Medulla oblongata (tissue), 1 donor: ENCODE results near the gene DUS3L.
"Not testable (repeated sequence)": the region's sequence is repeated elsewhere in the genome, so short reads cannot be mapped to it uniquely, and the experiment has no call there.

Source experiments
- DNase-seq: peaks from one replicate; pipeline ENCODE4 v3.0.0-alpha.2; 2015; ENCODE audit errors: extremely low spot score

The DUS3L gene

DNA sequence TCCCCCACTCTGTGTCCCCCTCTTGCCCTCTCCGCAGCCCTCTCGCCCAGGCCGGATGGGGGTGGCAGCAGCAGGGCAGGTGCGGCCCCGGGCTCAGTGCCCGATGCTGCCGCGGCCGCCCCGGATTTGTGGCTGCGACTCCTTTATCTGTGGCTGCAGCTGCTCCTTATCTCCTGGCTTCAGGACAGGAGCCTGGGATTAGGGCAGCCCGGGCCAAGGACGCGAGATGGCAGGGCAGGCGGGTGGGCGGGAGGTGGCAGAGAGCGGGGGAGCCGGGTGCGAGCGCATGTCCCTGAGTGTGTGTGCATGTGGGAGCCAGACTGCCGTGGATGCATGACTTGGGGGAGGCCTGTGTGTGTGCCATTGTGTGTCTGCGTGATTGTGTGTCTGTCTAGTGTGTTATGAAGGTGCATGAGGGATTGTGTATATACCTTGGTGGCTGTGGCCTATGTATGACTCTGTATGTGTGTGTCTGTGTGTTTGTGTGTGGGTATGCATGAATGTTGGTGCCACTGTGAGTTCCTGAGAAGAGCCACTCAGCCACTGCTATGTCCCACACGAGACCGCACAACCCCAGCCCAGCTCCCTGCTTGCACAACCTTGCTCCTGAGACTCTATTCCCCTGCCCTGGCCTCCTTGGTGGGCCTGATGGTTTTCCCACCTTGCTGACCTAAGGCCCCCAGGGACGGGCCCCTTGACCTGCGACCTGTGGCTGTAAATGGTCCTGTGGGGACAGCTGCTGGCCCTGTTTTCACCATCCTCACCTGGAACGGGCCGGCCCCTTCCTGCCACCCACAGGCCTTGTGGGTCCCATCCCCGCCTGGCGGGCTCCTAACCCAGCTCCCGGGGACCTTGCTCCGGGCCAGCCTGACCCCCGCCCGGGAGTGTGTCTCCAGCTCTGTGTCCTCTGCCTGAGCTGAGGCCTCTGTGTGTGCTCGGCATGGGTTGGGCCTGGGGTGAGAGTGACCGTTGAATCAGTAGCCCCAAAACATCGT lies 8.6 kb upstream of the DUS3L start:
- no peak for DNase-seq

DNA sequence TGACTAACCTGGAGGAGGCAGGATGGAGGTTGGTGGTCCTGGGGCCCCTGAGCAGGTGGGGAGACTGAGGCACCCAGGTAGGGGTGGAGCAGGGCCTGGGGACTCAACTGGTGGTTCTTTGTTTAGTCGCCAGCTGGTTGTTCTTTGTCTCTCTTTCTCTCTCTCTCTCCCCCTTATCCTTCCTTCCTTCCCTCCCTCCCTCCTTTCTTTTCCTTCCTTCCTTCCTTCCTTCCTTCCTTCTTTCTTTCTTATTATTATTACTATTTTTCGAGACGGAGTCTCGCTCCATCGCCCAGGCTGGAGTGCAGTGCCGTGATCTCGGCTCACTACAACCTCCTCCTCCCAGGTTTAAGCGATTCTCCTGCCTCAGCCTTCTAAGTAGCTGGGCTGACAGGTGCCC lies 7.3 kb upstream of the DUS3L start:
- no peak for DNase-seq

DNA sequence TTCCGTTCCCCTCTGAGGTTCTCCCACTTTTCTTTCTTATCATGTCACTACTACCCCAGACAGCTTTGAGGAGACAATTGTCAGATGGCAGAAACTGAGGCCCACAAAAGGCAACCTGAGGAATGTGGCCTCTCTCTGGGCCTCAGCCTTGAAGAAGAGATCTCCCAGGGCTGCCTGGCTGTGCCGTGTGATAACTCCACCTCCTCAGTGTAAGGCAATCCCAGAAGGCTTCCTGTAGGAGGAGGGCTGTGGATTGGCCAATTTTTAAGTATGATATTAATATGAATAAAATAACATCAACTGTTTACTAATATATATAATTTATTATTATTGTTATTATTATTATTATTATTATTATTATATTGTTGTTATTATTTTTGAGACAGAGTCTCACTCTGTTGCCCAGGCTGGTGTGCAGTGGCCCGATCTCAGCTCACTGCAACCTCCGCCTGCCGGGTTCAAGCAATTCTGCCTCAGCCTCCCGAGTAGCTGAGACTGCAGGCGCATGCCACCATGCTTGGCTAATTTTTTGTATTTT lies 4.5 kb upstream of the DUS3L start:
- DNase-seq, result no peak

DNA sequence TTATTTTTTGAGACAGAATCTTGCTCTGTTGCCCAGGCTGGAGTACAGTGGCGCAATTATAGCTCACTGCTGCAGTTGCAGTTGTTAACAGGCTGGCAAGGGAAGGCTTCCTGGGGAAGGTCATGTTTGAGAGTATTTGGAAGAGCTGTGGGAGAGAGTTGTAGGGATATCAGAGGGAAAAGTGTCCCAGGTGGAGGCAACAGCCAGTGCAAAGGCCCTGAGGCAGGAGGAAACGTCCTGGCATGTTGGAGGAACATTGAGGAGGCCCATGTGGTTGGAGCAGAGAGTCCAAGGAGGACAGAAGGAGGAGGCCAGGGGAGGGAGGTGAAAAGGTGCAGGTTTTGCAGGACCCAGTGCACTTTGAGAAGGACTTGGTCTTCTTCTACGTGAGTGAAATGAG lies 2.2 kb upstream of the DUS3L start:
- DNase-seq, result no peak

DNA sequence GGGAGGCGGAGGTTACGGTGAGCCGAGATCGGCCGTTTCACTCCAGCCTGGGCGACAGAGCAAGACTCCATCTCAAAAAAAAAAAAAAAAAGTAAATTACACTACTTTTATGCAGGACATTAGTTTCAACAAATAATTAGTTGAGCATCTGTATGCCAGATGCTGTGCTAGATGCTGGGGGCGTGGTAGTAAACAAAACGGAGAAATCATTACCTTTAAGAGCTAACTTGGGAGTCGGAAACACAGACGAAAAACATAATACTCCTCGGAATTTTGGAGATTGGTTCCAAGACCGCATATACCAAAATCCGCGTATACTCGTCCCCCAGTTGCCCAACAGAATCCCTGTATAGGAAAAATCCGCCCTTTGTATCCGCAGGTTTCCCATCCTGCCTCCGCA lies 1.3 kb upstream of the DUS3L start:
- no peak for DNase-seq

DNA sequence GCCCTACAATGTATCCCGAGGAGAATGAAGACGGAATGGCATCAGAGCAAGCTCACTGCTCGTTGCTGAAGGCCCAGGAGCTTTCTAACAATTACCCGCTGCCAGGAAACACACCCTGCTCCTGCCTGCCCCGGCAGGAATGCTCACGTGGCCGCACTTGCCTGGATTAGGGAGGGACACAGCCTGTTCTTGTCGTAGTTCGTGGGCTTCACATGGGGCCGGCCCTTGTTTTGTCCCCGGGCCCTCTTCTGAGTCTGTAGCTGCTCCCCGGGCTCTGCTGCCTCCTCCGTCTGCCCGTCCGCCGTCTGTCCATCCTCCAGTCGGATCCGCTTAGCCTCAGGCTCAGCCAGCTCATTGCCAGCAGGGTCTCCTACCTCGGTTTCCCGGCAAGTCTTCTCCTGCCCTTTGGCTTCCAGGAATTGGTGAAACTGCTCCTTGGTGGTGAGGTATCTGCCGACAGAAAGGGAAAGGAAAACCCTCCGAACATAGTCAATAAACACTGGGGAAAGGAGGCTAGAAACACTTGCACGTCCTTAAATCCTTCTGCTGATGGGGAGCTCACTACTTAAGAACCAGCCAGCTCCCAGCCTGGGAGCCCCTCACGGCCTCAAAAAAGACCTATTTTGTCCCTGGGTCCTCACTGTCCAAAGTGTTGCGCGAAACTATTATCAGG lies 941 bp downstream of the DUS3L start:
- DNase-seq, result no peak

DNA sequence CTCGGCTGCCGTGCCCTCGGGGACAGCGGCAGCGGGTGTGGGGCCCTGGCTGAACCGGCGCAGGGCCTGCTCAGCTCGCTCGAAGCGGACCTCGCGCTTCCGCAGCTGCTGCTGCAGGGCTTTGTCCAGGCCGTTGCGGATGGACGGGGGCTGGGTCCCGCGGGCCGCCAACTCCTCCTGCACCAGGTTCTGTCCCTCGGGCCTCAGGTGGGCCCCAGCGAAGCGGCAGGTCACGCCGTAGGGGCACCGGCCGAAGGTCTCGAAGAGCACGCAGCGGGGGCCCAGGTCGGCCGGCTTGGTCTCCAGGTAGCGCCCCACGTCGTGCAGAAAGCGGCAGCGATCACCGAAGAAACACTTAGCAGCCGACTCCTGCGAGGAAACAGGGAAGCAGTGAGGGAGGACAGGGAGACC lies 1.6 kb downstream of the DUS3L start:
- DNase-seq, result no peak

DNA sequence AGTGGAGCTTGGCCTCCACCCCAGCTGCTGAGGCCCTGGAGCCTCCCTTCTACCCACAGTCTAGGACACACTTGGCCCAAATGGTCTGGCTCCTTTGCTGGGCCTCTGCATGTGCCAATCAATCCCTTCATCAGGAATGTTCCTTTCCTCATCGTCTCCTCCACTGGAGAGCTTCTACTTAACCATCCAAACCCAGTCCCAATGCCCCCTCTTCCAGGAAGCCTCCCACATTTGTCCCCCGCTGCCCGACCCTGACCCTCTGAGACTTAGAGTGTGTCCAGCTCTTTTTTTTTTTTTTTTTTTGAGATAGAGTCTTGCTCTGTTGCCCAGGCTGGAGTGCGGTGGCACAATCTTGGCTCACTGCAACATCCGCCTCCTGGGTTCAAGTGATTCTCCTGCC lies 2.5 kb downstream of the DUS3L start:
- DNase-seq, result no peak

DNA sequence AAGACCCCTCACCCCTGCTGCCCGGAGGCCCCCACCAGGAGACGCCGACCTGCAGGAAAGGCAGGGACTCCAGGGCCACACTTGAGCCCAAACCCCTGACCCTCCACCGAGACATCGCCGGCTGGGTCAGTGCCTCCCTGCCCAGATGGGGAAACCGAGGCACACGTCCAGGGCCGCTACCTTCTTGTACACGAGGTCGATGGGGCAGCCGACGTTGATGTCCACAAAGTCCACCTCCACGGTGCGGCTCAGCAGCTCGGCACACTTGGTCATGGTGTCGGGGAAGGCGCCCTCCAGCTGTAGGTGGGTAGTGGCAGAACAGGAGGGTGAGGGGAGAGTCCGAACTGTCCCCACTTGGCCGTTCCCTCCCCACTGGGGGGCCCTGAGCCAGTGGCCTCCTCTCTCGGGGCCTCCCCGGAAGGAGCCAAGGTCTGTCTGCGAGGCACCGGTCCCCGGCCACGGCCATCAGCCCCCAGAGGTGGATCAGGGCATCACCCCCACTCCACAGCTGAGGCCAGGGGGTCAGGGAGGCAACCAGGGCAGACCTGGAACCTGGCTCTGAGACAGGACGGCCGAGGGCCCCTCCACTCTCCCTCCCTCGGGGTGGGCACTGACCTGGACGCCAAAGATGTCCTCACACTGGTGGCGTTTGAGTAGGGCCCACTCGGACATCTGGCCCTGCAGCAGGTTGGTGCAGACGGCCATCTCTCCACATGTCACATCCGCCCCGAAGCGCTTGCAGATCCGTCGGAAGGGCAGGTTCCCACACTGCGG lies 3.4 kb downstream of the DUS3L start:
- DNase-seq, result no peak

DNA sequence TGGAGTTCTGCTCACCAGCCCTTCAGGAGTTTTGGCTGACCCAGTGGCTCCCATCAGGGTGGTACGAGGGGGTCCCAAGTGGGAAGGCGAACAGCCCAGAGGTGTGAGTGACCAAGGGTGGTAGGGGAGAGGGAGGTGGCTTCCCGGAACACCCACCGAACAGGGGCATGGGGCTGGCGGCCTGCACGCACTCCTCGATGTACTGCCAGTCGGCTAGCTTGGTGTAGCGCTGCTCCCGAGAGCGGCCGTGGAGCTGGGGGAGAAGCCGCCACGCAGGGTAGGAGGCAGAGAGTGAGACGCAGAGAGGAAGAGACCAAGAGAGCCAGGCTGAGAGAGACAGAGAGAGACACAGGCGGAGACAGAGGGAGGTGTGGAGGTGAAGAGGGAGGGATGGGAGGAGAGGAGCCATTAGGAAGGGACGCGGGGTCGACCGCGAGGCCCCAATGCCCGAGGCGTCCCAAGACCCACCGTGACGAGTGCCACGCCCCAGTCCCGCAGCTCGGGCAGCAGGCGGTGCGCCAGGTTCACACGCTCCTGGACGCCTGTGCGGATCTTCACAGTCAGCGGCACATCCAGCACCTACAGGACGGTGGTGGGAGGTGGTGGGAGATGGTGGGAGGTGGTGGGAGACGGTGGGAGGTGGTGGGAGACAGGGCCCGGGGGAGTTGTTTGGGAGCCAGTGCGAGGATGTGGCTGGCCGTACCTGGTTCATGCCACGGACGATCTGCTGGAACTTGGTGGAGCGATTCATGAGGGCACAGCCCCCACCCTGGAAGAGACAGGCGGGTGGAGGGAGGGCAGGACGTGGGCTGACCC lies 4.2 kb downstream of the DUS3L start:
- no peak for DNase-seq

DNA sequence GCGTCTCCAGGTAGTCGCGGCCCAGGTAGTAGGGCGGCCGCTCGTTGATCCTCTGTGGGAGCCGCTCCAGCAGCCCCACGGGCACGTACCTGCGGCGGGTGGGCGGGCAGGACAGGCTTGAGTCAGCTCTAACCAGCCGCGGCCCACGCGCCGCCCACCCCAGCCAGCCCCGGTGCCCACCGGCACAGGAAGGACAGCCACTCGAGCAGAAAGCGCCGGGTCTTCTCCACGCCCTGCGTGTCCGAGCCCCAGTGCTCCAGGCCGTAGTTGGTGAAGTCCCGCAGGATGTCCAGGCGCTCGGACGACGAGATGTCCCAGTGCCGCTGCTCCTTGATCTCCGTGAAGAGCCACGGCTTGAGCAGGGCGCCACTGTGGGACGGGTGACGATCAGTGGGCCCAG lies 5.5 kb downstream of the DUS3L start:
- DNase-seq, result no peak

DNA sequence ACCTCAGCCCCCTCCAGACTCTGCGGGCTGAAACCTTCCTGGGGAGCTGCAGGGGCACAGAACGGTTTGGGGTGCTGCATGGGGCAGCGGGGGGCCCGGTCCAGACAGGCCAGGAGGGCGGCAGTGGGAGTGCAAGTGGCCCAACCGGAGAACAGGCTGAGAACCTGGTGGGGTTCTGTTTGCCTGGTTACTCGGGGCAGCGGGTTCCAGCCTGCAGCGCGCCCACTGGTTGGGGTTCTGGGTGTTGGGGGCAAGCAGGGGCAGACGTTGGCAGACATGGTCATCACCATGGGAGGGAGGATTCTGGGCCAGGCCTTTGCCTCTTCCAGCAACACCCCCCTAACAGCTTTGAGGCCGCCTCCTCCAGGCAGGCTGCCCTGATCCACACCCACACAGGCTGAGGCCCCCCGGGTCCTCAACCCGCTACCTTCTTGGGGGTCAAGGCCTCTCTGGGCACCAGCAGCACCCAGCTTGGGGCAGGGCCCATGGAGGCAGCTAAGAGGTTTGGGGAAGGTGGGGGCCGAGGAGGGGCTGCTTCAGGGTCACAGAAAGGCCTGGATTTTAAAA lies 6.3 kb downstream of the DUS3L start, which contains the start of gene PRR22:
Gene PRR22, minus strand, starts transcription at position 166 of the 567 bp plus-strand sequence. Its CDS starts 86 bp downstream, at position 80.
- no peak for DNase-seq

DNA sequence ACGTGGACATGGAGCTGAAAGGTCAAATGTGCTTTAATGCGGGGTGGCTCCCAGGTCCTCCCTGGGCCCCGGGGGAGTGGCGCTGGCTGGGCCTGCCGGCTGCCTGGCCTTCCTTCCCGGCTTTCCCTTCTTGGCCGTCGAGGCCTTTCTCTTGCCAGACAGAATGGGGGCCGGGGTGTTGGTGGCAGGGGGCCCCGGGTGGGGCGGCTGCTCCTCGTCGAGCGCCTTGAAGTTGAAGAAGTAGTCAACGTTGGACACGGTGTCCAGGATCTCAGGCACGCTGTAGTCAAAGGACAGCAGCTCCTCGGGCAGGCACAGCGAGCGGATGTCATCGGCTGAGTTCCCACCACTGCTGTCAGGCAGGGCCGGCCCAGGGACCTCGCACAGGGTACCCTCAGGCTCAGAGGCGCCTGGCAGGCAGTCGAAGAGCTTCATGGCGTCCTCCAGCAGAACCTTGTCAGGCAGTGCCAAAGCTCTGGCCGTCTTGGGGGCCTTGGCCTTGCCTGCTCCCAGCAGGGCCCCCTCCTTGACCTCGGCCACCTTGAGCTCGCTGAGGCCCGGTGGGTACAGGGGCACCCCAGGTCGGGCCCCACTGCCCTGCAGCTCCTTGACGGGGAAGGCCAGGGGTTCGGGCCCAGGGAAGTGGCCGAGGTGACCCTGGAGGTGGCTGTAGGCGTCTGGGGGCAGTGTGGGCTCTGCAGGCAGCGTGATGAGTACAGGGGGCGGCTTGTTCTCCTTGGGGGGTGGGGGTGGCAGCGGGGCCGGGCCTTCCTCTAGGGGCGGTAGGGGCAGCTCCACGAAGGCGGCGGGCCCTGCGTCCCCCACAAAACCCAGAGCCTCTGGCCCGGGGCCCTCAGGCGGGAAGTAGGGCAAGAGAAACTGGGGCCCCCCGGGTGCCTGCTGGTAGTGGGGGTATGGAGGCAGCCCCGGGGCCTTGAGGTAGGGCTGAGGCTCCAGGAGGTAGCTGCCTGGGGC lies 7.7 kb downstream of the DUS3L start:
- no peak for DNase-seq

DNA sequence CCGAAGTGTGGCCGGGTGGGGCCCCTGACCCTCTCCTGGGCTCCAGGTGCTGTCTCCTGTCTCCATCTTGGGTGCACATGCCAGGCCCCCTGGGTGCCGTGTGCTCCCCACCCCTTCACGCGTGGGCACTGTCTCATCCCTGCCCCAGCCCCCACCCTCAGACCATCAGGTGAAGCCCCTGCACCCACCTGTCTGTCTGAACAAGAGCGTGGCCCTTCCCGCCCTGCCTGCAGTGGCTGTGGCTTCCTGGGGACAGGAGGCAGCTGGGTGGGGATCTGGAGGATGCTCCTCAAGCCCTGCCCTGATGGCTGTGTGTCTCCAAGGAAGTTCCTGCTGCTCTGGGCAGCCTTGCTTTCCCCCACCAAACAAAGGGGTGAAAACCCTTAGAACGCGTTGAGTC lies 8.6 kb downstream of the DUS3L start:
- no peak for DNase-seq

DNA sequence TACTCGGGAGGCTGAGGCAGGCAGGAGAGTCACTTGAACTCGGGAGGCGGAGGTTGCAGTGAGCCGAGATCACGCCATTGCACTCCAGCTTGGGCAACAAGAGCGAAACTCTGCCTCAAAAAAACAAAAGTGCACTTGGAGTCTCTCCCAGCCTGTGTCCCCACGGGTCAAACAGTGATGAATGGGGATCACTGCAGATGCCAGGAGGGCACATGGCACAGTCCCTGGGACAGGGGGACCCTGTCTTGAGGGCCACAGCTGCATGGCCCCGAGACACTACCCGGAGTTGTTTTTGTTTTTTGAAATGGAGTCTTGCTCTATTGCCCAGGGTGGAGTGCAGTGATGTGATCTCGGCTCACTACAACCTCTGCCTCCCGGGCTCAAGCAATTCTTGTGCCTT lies 10.0 kb downstream of the DUS3L start:
- not testable (repeated sequence) for DNase-seq

DNA sequence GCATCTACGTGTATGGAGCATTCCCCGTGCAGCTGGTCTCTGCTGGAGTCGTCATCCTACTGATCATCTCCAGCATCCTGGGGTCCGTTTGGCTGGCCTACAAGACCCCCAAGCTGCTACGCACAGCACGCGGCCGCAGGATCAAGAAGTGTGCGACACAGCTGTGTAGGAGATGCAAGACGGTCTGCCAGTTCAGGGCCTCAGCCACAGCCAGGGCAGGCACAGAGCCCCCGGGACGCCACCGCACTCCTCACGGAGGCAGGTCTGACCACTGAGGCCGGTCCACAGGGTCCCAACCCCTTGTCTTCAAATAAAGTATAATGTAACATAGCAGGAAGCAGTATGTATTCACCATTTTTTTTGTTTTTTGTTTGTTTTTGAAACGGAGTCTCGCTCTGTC lies 12.6 kb downstream of the DUS3L start:
- no peak for DNase-seq

DNA sequence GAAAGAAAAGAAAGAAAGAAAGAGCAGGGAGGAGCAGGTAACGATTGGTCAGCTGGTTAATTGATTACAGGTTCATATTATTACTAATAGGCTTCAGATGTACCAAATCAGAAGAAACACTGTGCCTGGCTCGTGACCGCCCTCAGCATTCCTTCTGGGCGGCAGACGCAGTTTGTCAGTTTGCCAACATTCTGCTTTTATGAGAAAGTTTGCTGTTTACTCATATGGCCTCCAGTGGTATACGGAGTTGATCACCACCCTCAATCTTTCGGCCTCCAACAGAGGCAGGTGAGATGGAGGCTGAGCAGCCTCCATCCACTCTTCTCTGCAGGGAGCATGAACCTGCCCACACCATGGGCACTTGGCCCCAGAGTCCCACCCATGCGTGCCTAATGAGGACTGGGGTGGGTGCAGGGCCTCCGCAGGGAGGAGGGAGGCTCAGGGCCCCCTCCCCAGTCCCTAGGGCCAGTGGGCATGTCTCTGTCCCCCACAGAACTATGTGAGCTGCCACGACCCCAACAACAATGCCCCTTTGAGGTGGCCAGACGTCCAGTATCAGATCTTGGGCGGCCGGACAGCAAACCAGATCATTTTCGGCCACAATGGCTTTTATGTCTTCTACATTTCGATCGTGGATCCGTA lies 15.2 kb downstream of the DUS3L start:
- DNase-seq, result no peak

DNA sequence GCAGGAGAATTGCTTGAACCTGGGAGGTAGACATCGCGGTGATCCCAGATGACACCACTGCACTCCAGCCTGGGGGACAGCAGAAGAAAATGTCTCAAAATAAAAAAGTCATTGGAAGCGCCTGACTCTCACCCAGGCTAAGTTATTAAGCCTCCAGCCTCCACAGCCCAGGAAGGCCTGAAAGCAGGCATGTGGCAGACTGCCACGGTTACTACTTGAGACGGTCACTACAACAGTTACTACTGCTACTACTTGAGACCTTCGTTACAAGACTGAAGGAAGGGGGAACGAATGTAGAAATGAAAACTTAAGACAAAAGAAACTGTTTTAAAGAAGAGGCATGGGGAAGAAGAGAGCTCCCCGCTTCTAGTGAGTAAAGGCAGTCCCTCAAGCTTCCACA lies 16.0 kb downstream of the DUS3L start:
- no peak for DNase-seq

DNA sequence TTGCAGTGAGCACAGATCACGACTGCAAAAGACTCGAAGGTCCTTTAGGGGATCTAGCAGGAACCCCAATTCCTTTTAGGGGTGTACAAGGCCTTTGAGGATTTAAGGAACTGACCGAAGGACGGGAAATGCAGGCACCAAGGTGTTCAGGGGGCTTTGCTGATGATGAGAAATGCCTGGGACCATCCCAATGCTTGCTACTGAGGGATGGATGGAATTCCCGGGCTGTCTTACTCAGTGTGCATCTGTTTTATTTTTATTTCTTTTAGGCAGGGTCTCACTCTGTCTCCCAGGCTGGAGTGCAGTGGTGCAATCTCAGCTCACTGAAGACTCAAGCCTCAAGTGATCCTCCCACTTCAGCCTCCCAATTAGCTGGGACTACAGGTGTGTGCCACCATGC lies 17.7 kb downstream of the DUS3L start:
- DNase-seq, result no peak
